Astrocyte of the spinal cord (primary cell): ENCODE measurements around the gene PTPRC.

Source experiments
- DNase-seq: peaks from one replicate; pipeline ENCODE4 v3.0.0; 2011; ENCODE audit warnings: low read depth, low spot score
- H3K4me3 ChIP-seq: 2 replicates; pipeline ENCODE4 v1.5.1; 2011; ENCODE audit warnings: low read depth, mild to moderate bottlenecking, low read length, moderate library complexity
- in situ Hi-C: cut with HindIII; loops from 2 replicates; pipeline ENCODE4 v1.10.0; 2017; ENCODE audit warnings: low sequenced_read_pairs
- TF ChIP-seq, protein P1 (sequence below): IDR thresholded peaks from 2 replicates; pipeline ENCODE4 v1.5.1; 2012; ENCODE audit warnings: low read depth, mild to moderate bottlenecking, low read length, inconsistent platforms

The PTPRC gene

DNA sequence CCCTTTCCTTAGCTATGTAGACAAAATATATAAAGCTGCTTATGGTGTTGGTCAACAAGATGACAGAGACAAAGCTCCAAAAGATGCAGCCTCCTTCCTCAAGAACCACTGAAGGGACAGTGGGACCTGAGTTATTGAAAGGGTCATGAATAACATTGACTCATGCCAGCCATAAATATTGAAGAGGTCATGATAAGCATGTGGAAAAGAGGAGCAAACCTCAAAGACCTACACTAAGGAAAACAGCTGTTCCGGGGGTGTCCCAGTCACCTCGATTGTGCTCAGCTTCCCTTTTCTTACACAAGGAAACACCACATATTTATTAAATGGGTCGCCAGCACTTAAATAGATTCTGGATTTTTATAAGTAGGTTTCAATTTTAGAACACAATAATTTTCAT is 112.9 kb downstream of the PTPRC start:
- in situ Hi-C loops = no loop called here
- no peak for DNase-seq
- TF ChIP-seq, protein P1, sequence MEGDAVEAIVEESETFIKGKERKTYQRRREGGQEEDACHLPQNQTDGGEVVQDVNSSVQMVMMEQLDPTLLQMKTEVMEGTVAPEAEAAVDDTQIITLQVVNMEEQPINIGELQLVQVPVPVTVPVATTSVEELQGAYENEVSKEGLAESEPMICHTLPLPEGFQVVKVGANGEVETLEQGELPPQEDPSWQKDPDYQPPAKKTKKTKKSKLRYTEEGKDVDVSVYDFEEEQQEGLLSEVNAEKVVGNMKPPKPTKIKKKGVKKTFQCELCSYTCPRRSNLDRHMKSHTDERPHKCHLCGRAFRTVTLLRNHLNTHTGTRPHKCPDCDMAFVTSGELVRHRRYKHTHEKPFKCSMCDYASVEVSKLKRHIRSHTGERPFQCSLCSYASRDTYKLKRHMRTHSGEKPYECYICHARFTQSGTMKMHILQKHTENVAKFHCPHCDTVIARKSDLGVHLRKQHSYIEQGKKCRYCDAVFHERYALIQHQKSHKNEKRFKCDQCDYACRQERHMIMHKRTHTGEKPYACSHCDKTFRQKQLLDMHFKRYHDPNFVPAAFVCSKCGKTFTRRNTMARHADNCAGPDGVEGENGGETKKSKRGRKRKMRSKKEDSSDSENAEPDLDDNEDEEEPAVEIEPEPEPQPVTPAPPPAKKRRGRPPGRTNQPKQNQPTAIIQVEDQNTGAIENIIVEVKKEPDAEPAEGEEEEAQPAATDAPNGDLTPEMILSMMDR = no peak
- no peak overlapping the region for H3K4me3 ChIP-seq

DNA sequence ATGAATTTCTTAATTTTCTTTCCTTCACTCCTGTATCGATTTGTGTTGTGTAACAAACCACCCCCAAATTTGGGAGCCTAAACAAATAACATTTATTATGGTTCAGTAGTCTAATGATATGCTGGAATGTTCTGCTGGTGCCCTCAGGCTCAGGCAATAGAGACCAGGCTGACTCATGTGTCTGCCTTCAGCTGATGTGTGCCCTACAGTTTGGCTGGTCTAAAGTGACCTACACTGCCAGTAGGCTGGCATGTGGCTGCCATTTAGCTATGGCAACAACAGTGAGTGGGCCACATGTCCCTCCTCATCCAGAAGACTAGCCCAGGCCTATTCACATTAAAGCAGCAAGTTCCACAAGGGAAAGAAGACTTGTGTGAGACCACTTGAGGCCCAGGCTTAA is 115.8 kb downstream of the PTPRC start:
- TF ChIP-seq, protein P1 = no peak
- in situ Hi-C loops = no loop called here
- DNase-seq = no peak
- H3K4me3 ChIP-seq = no peak overlapping the region

DNA sequence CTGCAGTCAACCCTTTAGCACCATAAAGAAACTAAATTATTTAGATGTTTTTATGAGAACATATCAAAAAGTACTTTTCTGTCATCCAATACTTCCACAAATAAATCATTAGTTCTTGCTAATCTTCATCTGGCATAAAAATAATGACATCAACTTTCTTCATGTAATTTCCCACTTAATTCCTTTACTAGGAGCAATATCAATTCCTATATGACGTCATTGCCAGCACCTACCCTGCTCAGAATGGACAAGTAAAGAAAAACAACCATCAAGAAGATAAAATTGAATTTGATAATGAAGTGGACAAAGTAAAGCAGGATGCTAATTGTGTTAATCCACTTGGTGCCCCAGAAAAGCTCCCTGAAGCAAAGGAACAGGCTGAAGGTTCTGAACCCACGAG is 116.9 kb downstream of the PTPRC start:
- TF ChIP-seq, protein P1 = no peak
- no peak for DNase-seq
- in situ Hi-C loops = no loop called here
- no peak overlapping the region for H3K4me3 ChIP-seq

DNA sequence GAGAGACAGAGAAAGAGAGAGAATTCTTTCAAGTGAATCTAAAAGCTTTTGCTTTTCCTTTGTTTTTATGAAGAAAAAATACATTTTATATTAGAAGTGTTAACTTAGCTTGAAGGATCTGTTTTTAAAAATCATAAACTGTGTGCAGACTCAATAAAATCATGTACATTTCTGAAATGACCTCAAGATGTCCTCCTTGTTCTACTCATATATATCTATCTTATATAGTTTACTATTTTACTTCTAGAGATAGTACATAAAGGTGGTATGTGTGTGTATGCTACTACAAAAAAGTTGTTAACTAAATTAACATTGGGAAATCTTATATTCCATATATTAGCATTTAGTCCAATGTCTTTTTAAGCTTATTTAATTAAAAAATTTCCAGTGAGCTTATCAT is 117.6 kb downstream of the PTPRC start:
- in situ Hi-C loops = no loop called here
- DNase-seq = peak; percentile 41
- TF ChIP-seq, protein P1 = peak; percentile 20
- no peak overlapping the region for H3K4me3 ChIP-seq

DNA sequence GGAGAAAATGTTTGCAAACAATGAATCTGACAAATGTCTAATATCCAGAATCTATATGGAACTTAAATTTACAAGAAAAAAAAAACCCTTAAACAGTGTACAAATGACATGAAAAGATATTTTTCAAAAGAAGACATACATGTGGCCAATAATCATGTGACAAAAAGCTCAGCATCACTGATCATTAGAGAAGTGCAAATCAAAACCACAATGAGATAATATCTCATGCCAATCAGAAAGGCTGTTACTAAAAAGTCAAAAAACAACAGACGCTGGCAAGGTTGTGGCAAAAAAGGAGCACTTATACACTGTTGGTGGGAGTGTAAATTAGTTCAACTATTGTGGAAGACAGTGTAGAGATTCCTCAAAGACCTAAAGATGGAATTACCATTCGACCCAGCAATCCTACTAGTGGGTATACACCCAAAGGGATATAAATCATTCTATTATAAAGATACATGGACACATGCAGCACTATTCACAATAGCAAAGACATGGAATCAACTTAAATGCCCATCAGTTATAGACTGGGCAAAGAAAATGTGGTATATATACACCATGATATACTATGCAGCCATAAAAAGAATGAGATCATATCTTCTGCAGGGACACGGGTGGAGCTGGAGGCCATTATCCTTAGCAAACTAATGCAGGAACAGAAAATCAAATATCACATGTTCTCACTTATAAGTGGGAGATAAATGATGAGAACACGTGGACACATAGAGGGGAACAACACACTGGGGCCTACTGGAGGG is 123.2 kb downstream of the PTPRC start:
- in situ Hi-C loops = no loop called here
- H3K4me3 ChIP-seq = no peak overlapping the region
- TF ChIP-seq, protein P1 = no peak
- no peak for DNase-seq

DNA sequence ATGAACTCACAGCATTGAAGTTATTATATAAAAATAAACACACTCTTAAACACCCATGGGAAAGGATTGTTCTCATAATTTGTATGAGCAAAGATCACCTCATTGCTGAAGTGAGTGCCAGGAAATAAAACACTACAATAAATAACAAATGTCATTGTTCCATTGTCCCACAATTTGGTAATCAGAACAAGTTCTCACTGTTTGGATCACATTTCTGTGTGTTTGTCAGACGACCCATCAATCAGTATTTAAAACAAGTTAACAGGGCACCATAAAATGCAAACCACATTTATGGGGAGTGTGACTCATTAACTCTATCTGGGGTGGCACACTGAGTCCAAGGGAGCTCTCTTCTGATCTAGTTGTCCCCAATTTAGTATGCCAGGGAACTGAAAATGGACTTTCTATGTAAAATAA is 124.5 kb downstream of the PTPRC start:
- in situ Hi-C loops = no loop called here
- no peak overlapping the region for H3K4me3 ChIP-seq
- TF ChIP-seq, protein P1 = no peak
- DNase-seq = no peak
